HFFc6 (cell line): Measurements from ENCODE around the gene ATP5PO. TPM values are rescaled to one million over a fixed set of nuclear protein-coding genes. Genes with fewer than 3 reads are reported as not detected.
A peak's percentile ranks its signal among the peaks of the same experiment; 100 is the strongest.

Source experiments
- DNase-seq: peaks from one replicate; pipeline ENCODE4 v3.0.0-alpha.2; 2018
- H3K27ac Mint-ChIP-seq: 2 replicates; pipeline ENCODE4 v1.8.0; 2020; ENCODE audit warnings: mild to moderate bottlenecking, mixed read lengths
- H3K27me3 Mint-ChIP-seq: 2 replicates; pipeline ENCODE4 v1.8.0; 2021; ENCODE audit warnings: mild to moderate bottlenecking, moderate library complexity, mixed read lengths; ENCODE audit not compliant: insufficient read depth
- H3K36me3 Mint-ChIP-seq: 2 replicates; pipeline ENCODE4 v1.8.0; 2021; ENCODE audit warnings: low read depth, mixed read lengths
- H3K4me1 Mint-ChIP-seq: 2 replicates; pipeline ENCODE4 v1.8.0; 2020; ENCODE audit warnings: low read depth, mixed read lengths
- H3K4me3 Mint-ChIP-seq: 2 replicates; pipeline ENCODE4 v1.8.0; 2020; ENCODE audit warnings: mild to moderate bottlenecking, moderate library complexity, mixed read lengths
- H3K9me3 Mint-ChIP-seq: 2 replicates; pipeline ENCODE4 v1.8.0; 2020; ENCODE audit warnings: mild to moderate bottlenecking, mixed read lengths
- CTCF ChIP-seq: fragments of 200-600 bp; sonication (generic); IDR thresholded peaks from 2 replicates; pipeline ENCODE4 v1.5.0; 2021; ENCODE audit warnings: antibody characterized with exemption, mild to moderate bottlenecking
- long read RNA-seq: library from polyadenylated mRNA; unstranded; transcript quantifications from one replicate; pipeline ENCODE4 v2.0.0, GENCODE V29; 2019
- total RNA-seq, 6 experiments: library from RNA; stranded (reverse); fragmentation: NEBNext Ultra II Directional; extraction: Animal tissue kit (Norgen Biotek cat#: 25700); gene quantifications; 2 replicates in 1 of 6; 3 replicates in 5 of 6; pipeline ENCODE4 v1.2.3, GENCODE V29; 2021

Gene ATP5PO, protein sequence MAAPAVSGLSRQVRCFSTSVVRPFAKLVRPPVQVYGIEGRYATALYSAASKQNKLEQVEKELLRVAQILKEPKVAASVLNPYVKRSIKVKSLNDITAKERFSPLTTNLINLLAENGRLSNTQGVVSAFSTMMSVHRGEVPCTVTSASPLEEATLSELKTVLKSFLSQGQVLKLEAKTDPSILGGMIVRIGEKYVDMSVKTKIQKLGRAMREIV
- 100 to 1,000 TPM; 175 to 206 (median 192) TPM for total RNA-seq
- long read RNA-seq, transcript ATP5PO-201 (7 exons, 932 nt), result major isoform, 192 of 203 reads
- long read RNA-seq, partial matches to known transcripts, result 6 of 203 reads
- long read RNA-seq, other reads (novel, unspliced or antisense), result 4 of 203 reads

DNA sequence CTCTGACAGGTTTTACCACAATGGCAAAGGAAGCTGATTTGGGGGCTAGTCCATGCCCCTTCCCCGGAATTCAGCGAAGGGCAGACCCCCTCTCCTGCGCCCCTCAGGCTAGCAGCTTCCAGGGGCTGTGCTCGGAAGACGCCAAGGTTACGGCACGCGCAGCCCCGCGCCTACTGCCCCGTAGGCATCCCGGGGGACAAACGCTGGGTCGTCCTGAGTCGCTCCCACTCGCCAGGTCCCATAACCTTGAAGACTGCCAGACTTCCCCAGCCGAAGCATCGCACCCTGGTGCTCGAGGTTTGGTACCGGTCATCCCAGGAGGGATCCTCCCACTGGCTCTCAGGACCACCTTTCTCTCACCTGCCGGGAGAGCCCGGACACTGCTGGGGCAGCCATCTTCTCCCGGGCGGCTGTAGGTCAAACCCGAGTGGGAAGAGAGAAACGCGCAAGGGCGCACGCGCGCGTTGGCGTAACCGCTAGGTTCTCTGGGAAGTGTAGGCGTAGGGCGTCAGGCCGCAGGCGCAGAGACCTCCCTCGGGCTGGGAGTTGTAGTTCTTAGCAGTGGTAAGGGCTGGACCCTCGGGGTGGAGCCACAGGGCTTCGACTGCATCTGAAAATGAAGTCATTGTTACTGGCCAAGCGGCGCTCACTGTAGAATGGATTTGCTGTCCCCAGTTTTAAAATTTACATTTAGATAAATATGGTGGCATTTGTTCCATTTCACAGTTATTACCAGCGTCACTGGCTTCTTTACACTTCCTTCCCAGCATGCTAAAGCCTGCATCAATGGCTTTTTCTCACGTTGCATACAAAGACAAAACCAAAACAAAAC, at the start of gene ATP5PO:
ATP5PO (minus strand) TSS at position 437 of the 832 bp plus-strand sequence; CDS start at position 396, 41 bp downstream.
- no peak for TF ChIP-seq CTCF
- no peaks in the 10 kb centered on the region for H3K27me3 Mint-ChIP-seq
- peaks cover 21% of the 10 kb centered on the region for H3K4me1 Mint-ChIP-seq
- DNase-seq, result peak; percentile 97
- H3K4me3 Mint-ChIP-seq, result peak within 1 kb of the TSS; percentile 99
- no peaks in the 10 kb centered on the region for H3K9me3 Mint-ChIP-seq
- H3K36me3 Mint-ChIP-seq, result peaks cover 19% of the 10 kb centered on the region
- peak within 1 kb of the TSS; percentile 93 for H3K27ac Mint-ChIP-seq

DNA sequence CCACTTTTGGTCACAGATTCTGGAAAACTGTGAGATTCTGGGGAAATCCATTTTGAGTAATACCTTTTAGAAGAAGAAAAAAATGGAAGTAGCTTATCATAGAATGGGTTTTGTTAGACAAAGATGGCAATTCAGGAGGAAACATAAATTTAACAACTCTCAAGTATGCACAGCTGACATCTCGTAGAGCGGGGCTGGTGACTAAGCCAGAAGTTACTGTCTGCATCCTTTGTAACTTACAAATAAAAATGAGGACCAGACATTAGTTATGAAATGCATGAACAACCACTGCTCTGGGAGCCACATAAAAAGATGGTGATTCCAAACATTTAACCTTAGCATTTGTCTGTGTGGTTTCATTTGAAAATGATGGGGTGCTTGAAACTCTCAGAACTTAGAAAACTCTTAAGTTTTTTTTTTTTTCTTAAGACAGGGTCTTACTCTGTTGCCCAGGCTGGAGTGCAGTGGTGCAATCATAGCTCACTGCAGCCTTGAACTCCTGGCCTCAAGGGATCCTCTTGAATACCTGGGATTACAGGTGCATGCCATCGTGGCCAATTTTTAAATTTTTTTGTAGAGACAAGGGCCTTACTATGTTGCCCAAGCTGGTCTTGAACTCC, 49.2 kb upstream of the ATP5PO start:
- TF ChIP-seq CTCF, result no peak
- H3K9me3 Mint-ChIP-seq, result peaks cover 4% of the 10 kb centered on the region
- H3K36me3 Mint-ChIP-seq, result peaks cover 12% of the 10 kb centered on the region
- H3K4me3 Mint-ChIP-seq, result 0 out of 2 replicates have a peak overlapping the region, but pooled peaks have one; percentile 5
- H3K27me3 Mint-ChIP-seq, result peaks cover 2% of the 10 kb centered on the region; the same call in 1 of the 2 replicates
- peaks cover 58% of the 10 kb centered on the region for H3K4me1 Mint-ChIP-seq
- DNase-seq, result peak; percentile 58
- peak overlapping the region; percentile 64; the same call in 1 of the 2 replicates for H3K27ac Mint-ChIP-seq

DNA sequence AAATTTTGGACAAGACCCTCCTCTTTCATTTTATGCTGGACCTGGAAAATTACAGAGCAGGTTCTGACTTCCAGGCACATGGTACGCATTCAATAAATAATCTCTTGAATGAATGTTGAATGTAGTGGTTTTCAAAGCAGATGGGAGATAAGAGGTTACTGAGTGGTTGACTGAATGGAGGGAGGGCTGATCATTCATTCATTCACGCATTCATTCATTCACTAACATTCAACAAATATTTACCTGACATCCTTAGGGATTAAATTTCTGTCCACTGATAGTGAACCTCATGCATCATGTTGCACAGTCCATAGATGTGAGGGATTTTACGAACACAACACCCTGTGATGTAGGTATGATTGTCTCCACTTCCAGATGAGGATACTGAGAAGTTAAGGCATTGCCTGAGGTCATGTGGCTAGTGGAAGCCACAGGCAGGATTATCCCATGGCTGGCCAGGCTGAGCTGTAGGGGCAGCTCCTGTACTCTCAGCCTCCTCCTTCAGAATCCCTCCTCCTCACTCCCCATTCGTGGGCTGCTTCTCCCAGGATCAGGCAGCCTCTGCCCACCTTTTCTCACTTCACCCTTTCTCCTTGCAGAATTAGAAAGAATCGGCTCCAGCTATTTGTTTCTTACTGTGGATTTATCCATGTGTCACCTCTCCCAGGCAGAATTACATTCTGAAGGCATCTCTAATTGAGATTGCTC, 48.4 kb upstream of the ATP5PO start:
- DNase-seq, result no peak
- H3K4me1 Mint-ChIP-seq, result peaks cover 50% of the 10 kb centered on the region
- H3K36me3 Mint-ChIP-seq, result peaks cover 18% of the 10 kb centered on the region
- H3K4me3 Mint-ChIP-seq, result 0 out of 2 replicates have a peak overlapping the region, but pooled peaks have one; percentile 5
- no peak overlapping the region; the same call in 1 of the 2 replicates for H3K27ac Mint-ChIP-seq
- peaks cover 11% of the 10 kb centered on the region for H3K9me3 Mint-ChIP-seq
- no peak for TF ChIP-seq CTCF
- peaks cover 2% of the 10 kb centered on the region; the same call in 1 of the 2 replicates for H3K27me3 Mint-ChIP-seq

DNA sequence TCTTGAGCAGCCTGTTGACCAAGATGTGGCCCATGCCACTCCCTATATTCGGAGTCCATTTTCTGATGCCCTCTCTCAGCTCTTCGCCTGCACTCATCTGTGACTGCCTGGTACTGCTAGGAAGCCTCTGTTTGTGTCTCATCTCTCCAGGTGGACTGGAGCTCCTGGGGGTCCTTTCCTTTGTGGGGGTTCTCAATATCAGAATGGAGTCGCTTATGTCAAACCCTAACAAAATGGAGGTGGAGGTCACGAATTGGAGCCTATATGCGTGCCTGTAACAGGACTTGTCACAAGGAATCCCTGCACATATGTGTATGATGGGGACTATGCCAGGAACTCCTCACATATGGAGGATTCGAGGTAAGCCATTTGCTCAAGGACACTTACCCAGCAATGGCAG, 46.7 kb upstream of the ATP5PO start:
- Mint-ChIP-seq H3K36me3 (peaks cover 12% of the 10 kb centered on the region), H3K9me3 (peaks cover 16% of the 10 kb centered on the region), H3K27ac (no peak overlapping the region), H3K4me1 (peaks cover 43% of the 10 kb centered on the region), H3K27me3 (peaks cover 2% of the 10 kb centered on the region; the same call in 1 of the 2 replicates), H3K4me3 (no peak overlapping the region)
- no peak for TF ChIP-seq CTCF
- no peak for DNase-seq

GRCh38 chr21:33961061-33961460, 45.5 kb upstream of the ATP5PO start:
- H3K27me3 Mint-ChIP-seq, result no peaks in the 10 kb centered on the region
- H3K4me1 Mint-ChIP-seq, result peaks cover 39% of the 10 kb centered on the region
- H3K27ac Mint-ChIP-seq, result no peak overlapping the region
- TF ChIP-seq CTCF, result no peak
- H3K9me3 Mint-ChIP-seq, result peaks cover 16% of the 10 kb centered on the region
- DNase-seq, result no peak
- no peak overlapping the region for H3K4me3 Mint-ChIP-seq
- peaks cover 10% of the 10 kb centered on the region for H3K36me3 Mint-ChIP-seq
